ENCODE measurements around the gene GPRIN1. TPM values are rescaled to one million over a fixed set of nuclear protein-coding genes. Genes with fewer than 3 reads are reported as not detected.
A peak's percentile ranks its signal among the peaks of the same experiment; 100 is the strongest.

The GPRIN1 gene
- total and polyA plus RNA-seq, 2 donors from 2014 or later, result 0.45 to 1.3 TPM

DNA sequence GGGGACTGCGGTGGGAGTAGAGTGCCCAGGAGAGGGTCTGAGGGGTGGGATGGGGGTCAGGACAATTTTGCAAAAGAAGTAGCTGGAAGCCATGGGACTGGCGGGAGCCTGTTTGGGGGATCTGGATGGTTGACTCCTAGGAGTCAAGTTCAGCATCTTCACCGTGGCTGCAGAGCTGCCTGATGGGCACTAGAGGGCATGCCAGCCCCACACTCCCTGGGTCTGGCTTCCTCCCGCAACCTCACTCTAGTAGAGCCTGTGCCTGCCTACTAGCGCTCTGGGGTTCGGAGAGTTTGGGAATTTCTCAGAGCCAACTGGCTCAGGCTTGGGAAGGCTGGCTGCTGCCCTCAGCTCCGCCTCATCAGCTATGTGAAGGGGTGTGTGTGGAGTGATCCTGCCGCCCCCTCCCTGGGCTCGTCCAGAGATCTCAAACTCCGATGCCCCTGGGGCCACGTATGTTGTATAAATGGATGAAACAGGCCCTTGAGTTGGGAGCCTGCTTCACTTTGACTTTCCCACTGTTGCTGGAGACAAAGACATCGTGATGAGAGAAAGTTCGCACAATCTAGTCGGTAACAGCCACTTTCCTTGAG is 48.1 kb upstream of the GPRIN1 start:
- Histone ChIP-seq H3K27me3 (ENCODE audit: control insufficient read depth, insufficient read depth, low read length) (no peaks in the 10 kb centered on the region), H3K4me1 (ENCODE audit: control insufficient read depth in 2 of 3, insufficient read depth in 2 of 3, low read depth in 1 of 3, low read length in 3 of 3) (peaks cover 0 to 10% (median 0%) of the 10 kb centered on the region in 3 donors), H3K36me3 (ENCODE audit: control insufficient read depth in 2 of 3, insufficient read depth in 3 of 3, low read length in 3 of 3) (peaks cover 0 to 5% (median 2%) of the 10 kb centered on the region in 3 donors), H3K9me3 (ENCODE audit: control insufficient read depth in 2 of 3, insufficient read depth in 1 of 3, low read length in 3 of 3) (no peaks in the 10 kb centered on the region), H3K9ac (ENCODE audit: low read length in 3 of 3) (no peak overlapping the region), H3K27ac (ENCODE audit: low read depth in 2 of 2, low read length in 2 of 2) (no peak overlapping the region), H3K4me3 (ENCODE audit: low read length in 3 of 3) (no peak overlapping the region)
- TF ChIP-seq CTCF (IDR thresholded peaks at IDR 0.05; ENCODE audit: borderline replicate concordance, extremely low read depth, insufficient read depth), result peak; percentile 70
- no peak for FAIRE-seq
- intact Hi-C loops (cut with DNase I), result no loop called here
- DNase-seq, result peak in 3 of 5 donors; percentile 74 to 79 (median 75)

GRCh38 chr5:176656467-176656990 is 46.6 kb upstream of the GPRIN1 start:
- H3K4me1 ChIP-seq (ENCODE audit: control insufficient read depth in 2 of 3, insufficient read depth in 2 of 3, low read depth in 1 of 3, low read length in 3 of 3), result peaks cover 0 to 10% (median 0%) of the 10 kb centered on the region in 3 donors
- intact Hi-C loops (cut with DNase I), result no loop called here
- TF ChIP-seq CTCF (IDR thresholded peaks at IDR 0.05; ENCODE audit: borderline replicate concordance, extremely low read depth, insufficient read depth), result no peak
- H3K27ac ChIP-seq (ENCODE audit: low read depth in 2 of 2, low read length in 2 of 2), result no peak overlapping the region
- no peak overlapping the region for H3K4me3 ChIP-seq (ENCODE audit: low read length in 3 of 3)
- H3K9me3 ChIP-seq (ENCODE audit: control insufficient read depth in 2 of 3, insufficient read depth in 1 of 3, low read length in 3 of 3), result no peaks in the 10 kb centered on the region
- FAIRE-seq (no peak), DNase-seq (no peak)
- no peak overlapping the region for H3K9ac ChIP-seq (ENCODE audit: low read length in 3 of 3)
- no peaks in the 10 kb centered on the region for H3K27me3 ChIP-seq (ENCODE audit: control insufficient read depth, insufficient read depth, low read length)
- H3K36me3 ChIP-seq (ENCODE audit: control insufficient read depth in 2 of 3, insufficient read depth in 3 of 3, low read length in 3 of 3), result peaks cover 0 to 5% (median 2%) of the 10 kb centered on the region in 3 donors

DNA sequence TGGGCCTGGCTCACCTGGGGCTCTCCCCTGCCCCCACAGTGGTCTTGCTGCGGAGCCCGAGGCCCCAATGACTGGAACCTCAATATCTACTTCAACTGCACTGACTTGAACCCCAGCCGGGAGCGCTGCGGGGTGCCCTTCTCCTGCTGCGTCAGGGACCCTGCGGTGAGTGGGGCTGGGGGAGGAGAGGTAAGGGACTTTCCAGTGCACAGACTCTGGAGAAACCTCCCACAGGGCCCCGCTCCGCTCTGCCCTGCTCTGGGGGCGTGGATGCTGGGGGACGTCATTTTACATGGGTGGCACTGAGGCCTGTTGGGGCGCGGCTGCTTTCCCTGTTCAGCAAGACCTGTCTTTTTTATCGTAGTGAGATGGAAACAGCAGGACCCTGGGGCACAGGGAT is 44.9 kb upstream of the GPRIN1 start:
- Histone ChIP-seq H3K4me3 (ENCODE audit: low read length in 3 of 3) (no peak overlapping the region), H3K9me3 (ENCODE audit: control insufficient read depth in 2 of 3, insufficient read depth in 1 of 3, low read length in 3 of 3) (no peaks in the 10 kb centered on the region), H3K27me3 (ENCODE audit: control insufficient read depth, insufficient read depth, low read length) (no peaks in the 10 kb centered on the region), H3K4me1 (ENCODE audit: control insufficient read depth in 2 of 3, insufficient read depth in 2 of 3, low read depth in 1 of 3, low read length in 3 of 3) (peaks cover 0 to 6% (median 0%) of the 10 kb centered on the region in 3 donors), H3K36me3 (ENCODE audit: control insufficient read depth in 2 of 3, insufficient read depth in 3 of 3, low read length in 3 of 3) (peaks cover 0 to 5% (median 2%) of the 10 kb centered on the region in 3 donors), H3K9ac (ENCODE audit: low read length in 3 of 3) (no peak overlapping the region), H3K27ac (ENCODE audit: low read depth in 2 of 2, low read length in 2 of 2) (no peak overlapping the region)
- intact Hi-C loops (cut with DNase I), result no loop called here
- no peak for FAIRE-seq
- no peak for TF ChIP-seq CTCF (IDR thresholded peaks at IDR 0.05; ENCODE audit: borderline replicate concordance, extremely low read depth, insufficient read depth)
- DNase-seq, result no peak

All from kidney (tissue), 14 donors.